Ishikawa (cell line): ENCODE results near the gene GATAD2B.

Experiments used
- CEBPB ChIP-seq: IDR thresholded peaks from 2 replicates; pipeline ENCODE4 v1.6.1; 2012
- CREB1 ChIP-seq: IDR thresholded peaks from 2 replicates; pipeline ENCODE4 v1.6.1; 2012; ENCODE audit warnings: low read depth
- EGR1 ChIP-seq: IDR thresholded peaks from 2 replicates; pipeline ENCODE4 v1.6.1; 2012
- EP300 ChIP-seq: IDR thresholded peaks from 2 replicates; pipeline ENCODE4 v1.6.1; 2012; ENCODE audit warnings: borderline replicate concordance
- FOXM1 ChIP-seq: IDR thresholded peaks from 2 replicates; pipeline ENCODE4 v1.6.1; 2012; ENCODE audit warnings: low read depth, borderline replicate concordance
- MAX ChIP-seq: IDR thresholded peaks from 2 replicates; pipeline ENCODE4 v1.6.1; 2012
- NFIC ChIP-seq: IDR thresholded peaks from 2 replicates; pipeline ENCODE4 v1.6.1; 2012
- RAD21 ChIP-seq: IDR thresholded peaks from 2 replicates; pipeline ENCODE4 v1.6.1; 2012; ENCODE audit warnings: low read depth
- REST ChIP-seq: IDR thresholded peaks from 2 replicates; pipeline ENCODE4 v1.6.1; 2012; ENCODE audit warnings: low read depth, mild to moderate bottlenecking
- TAF1 ChIP-seq: IDR thresholded peaks from 2 replicates; pipeline ENCODE4 v1.6.1; 2012; ENCODE audit warnings: low read depth, mild to moderate bottlenecking
- TCF12 ChIP-seq: IDR thresholded peaks from 2 replicates; pipeline ENCODE4 v1.6.1; 2012; ENCODE audit warnings: low read depth
- TEAD4 ChIP-seq: IDR thresholded peaks from 2 replicates; pipeline ENCODE4 v1.6.1; 2012
- USF1 ChIP-seq: IDR thresholded peaks from 2 replicates; pipeline ENCODE4 v1.6.1; 2012
- YY1 ChIP-seq: IDR thresholded peaks from 2 replicates; pipeline ENCODE4 v1.6.1; 2012; ENCODE audit warnings: low read depth
- ZBTB7A ChIP-seq: IDR thresholded peaks from 2 replicates; pipeline ENCODE4 v1.6.1; 2012; ENCODE audit warnings: low read depth

Gene GATAD2B

GRCh38 chr1:153773096-153773921, 149.5 kb downstream of the GATAD2B start:
- TF ChIP-seq CREB1, result no peak
- no peak for TF ChIP-seq NFIC
- TF ChIP-seq RAD21, result no peak
- TF ChIP-seq TEAD4, result no peak
- TF ChIP-seq CEBPB, result no peak
- no peak for TF ChIP-seq ZBTB7A
- no peak for TF ChIP-seq FOXM1
- TF ChIP-seq MAX, result no peak
- no peak for TF ChIP-seq TAF1
- TF ChIP-seq EGR1, result no peak
- TF ChIP-seq YY1, result no peak

- peak; percentile 29; the same call in 1 of the 2 replicates for TF ChIP-seq RAD21
- TF ChIP-seq REST, result no peak
Observed at GRCh38 chr1:153771841-153772593, 150.8 kb downstream of the GATAD2B start.

- TF ChIP-seq RAD21 (no peak), TCF12 (no peak), MAX (no peak), ZBTB7A (no peak), TAF1 (no peak), CREB1 (no peak), CEBPB (no peak), EGR1 (no peak), TEAD4 (no peak), EP300 (no peak), REST (no peak), USF1 (no peak), YY1 (no peak)
Observed at GRCh38 chr1:153771261-153771660, 151.5 kb downstream of the GATAD2B start.

- TF ChIP-seq TCF12 (no peak), EP300 (no peak), YY1 (no peak), FOXM1 (no peak), CREB1 (no peak), REST (no peak), CEBPB (no peak), RAD21 (no peak), TAF1 (no peak), USF1 (no peak), ZBTB7A (no peak), TEAD4 (no peak), MAX (no peak), EGR1 (no peak), NFIC (no peak)
Observed at GRCh38 chr1:153770797-153771196, 152.0 kb downstream of the GATAD2B start.
